Peyer's patch (tissue), 4 donors: ENCODE results near the gene CD247.

Source experiments
- POLR2A ChIP-seq, 2 donors: fragments of 450-650 bp; IDR thresholded peaks; one replicate each; pipeline ENCODE4 v1.5.1; 2017; ENCODE audit warnings: antibody characterized with exemption in 2 of 2, mild to moderate bottlenecking in 2 of 2, moderate library complexity in 2 of 2
- TF ChIP-seq, protein P1 (sequence below), 6 experiments: fragments of 450-650 bp in 4 of 6; fragments of 200-600 bp in 2 of 6; sonication (generic) in 1 of 6; IDR thresholded peaks; one replicate each; pipeline ENCODE4 v1.5.1; 2017 to 2019; ENCODE audit warnings: antibody characterized with exemption in 6 of 6, mild to moderate bottlenecking in 3 of 6, moderate library complexity in 1 of 6

DNA sequence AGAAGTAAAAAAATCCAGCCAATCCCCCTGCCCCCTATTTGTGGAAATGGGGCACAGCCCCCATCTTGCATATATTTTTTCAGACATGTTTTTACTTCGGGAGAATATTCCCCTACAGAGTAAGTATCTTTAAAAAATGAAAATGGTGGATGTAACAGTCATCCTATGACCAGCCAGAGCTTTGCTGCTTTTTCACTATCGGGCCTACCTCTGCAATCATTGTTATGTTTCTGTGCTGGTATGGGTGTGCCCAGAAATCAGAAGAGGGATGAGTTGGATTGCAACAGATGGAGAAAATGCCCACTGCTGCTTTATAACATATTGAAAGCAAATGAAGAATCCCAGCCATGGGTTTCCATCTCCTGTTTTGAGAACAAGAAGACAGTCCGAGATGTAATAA is 2.9 kb downstream of the CD247 start:
- TF ChIP-seq POLR2A (IDR thresholded peaks at IDR 0.05): no peak
- TF ChIP-seq, protein P1, sequence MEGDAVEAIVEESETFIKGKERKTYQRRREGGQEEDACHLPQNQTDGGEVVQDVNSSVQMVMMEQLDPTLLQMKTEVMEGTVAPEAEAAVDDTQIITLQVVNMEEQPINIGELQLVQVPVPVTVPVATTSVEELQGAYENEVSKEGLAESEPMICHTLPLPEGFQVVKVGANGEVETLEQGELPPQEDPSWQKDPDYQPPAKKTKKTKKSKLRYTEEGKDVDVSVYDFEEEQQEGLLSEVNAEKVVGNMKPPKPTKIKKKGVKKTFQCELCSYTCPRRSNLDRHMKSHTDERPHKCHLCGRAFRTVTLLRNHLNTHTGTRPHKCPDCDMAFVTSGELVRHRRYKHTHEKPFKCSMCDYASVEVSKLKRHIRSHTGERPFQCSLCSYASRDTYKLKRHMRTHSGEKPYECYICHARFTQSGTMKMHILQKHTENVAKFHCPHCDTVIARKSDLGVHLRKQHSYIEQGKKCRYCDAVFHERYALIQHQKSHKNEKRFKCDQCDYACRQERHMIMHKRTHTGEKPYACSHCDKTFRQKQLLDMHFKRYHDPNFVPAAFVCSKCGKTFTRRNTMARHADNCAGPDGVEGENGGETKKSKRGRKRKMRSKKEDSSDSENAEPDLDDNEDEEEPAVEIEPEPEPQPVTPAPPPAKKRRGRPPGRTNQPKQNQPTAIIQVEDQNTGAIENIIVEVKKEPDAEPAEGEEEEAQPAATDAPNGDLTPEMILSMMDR (IDR thresholded peaks at IDR 0.05): no peak
